HG02981 (cell line): ENCODE results near the gene IGLON5.

Source experiments
- ATAC-seq: cut with Tn5 transposase; IDR thresholded peaks from one replicate; pipeline ENCODE4 v1.9.1; 2021; ENCODE audit warnings: mild to moderate bottlenecking, moderate library complexity; ENCODE audit not compliant: unreplicated experiment

The IGLON5 gene

DNA sequence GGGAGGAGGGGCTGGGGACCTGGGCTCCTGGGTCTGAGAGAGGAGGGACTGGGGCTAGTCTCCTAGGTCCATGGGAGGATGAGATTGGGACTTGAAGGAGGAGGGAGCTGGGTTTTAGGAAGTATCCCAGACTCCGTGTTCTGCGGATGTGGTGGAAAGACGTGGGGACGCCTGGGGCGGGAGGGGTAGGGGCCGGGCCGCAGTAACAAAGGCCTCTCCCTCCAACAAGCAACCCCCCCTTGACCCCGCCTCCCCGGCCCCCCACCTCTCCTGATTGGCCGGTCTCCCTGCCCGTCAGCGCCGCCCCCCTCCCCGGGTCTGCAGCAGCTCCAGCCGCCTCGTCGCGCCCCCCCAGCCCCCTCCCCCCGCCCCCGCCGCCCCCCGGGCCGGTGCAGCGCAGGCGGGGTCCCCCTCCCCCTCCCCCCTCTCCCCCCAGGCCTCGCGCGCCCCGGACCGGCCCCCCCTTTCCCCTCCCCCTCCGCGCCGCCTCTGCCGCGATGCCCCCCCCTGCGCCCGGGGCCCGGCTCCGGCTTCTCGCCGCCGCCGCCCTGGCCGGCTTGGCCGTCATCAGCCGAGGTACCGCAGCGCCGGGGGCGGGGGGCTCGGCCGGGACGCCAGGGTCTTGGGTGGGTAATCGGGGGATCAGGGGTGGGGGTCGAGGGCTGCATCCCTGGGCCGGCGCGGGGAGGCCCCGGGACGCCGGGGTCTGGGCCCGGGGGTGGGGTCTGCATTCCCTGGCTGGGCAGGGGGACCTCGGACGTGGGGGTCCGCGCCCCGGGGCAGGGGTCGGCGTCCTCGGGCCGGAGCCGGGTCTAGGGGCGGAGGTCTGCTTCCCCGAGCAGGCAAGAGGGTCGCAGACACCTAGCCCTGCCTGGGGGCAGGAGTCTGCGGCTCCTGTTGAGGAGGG lies at the start of gene IGLON5:
Gene IGLON5 (plus strand): TSS at position 294 of the 907 bp plus-strand sequence. CDS start 204 bp downstream, at position 498.
- no peak for ATAC-seq

DNA sequence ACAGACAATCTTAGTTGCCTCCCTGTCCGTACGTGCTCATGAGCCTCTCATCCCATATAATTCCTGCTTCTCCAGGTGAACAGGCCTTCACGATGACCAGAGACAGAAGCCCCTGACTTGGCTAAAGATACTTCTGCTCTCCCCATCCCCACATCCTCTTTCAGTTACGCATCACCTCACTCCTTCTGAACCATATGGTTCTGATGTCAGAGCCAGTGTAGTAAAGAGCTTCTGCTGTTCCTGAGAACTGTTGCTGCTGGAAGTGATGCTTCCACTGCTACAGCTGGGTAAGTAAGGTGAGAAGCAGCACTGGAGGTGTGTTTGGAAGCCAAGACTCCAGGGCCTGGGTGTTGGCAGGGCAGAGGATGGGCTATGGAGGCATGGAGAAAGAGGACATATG lies 47.6 kb upstream of the IGLON5 start:
- ATAC-seq, result no peak

DNA sequence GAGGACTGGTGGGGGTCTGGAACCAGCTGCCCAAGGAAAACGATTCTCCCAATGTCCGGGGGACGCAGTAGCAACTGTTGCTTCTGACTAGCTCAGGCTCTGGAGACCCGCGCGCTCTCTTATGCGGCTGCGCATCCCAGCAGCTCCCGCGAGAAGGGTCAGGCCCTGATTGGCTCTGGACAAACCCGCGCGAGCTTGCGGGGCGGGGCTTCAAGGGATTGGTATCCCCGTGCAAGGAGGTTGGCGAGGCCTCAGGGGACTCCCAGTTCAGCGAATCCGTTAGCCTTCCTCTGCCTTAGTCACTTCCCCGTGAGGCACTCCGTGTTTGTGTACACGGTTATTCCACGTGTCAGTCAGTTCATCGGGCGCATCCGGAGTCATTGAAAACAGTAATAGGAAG lies 40.4 kb upstream of the IGLON5 start:
- no peak for ATAC-seq

DNA sequence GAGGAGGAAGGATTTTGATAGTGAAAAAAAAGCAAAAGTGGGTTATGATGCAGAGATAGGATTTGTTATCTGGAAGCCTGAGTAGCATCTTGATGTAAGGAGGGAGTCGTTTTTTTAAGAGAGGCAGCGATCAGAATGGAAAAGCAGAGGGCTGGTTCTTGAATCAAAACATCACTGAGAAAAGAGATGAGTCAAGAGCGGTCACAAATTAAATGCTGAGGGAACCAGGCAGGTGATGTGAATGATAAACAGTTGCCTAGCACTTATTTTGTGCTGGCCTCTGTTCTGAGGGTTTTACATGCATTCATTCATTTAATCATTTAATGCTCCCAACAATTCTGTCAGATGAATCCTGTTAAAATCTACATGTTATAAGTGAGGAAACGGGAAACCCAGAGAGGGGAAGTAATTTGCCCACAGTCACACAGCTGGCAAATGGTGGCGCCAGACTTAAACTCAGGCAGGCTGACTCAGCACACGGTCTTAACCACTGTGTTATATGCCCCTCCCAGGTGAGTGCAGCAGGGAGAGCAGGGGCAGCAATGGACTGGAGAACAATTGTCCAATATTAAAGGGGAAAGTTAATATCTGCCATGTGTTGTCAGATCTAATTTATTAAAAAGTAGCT lies 39.1 kb upstream of the IGLON5 start:
- ATAC-seq, result no peak

DNA sequence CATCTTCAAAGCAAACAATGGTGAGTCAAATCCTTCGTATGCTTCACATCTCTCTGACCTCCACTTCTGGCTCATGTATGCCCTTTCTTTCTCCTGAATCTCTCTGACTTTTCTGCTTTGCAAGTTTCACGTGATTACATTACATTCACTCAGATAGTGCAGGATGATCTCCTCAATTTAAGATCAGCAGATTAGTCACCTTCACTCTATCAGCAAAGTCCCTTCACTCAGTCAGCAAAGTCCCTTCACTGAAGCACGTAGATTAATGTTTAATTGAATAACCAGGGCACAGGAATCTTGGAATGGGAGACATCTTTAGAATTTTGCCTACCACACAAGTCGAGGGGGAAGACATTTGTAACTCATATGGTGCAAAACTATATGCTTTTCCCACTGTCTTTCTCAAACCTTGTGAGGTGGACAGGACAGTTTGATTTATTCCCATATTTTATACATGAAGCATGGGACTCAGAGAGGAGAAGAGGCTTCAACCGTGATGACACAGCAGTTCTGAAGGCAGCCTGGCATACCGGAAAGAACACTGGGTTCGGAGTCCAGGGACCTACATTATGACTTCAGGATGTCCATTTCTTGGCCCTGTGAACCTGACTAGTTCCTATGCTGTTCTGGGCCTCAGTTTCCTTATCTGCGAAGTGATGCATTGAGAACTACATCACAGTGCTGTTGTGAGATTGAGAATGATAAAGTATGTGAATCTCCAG lies 37.2 kb upstream of the IGLON5 start:
- no peak for ATAC-seq

DNA sequence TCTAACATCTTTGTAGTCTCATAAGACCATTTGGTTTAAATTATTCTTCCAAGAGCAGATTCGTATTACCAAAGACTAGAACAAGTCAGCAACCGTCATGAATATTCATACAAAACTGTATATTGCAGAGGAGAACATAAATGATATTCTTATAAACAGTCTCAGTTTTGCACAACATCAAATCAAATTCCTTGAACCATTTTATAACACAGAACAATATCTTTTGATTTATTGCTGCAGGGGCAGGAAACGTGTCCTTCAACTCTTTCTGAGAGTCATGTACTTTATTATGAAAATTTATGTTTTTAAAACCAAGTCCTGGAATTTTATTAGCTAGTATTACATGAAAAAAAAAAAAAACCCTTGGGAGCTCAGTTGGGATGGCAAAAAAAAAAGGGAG lies 34.3 kb upstream of the IGLON5 start:
- ATAC-seq, result no peak

DNA sequence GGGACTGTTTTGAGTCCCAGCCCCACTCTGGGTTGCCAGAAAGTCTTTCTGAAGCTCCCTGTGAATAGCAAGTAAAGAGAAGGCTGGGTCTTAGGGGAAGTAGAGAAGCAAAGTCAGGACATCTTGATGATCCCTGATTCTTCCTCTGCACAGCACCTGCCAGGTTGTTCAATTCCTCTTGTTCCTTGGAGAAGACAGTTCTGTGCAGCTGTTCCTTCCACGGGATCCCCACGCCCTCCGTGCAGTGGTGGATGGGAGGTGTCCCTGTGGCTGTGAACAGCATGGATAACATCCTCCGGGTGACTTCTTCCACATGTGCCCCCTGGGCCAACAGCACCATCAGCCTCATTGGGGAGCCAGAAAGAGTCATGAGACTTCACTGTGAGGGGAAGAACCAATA lies 29.1 kb upstream of the IGLON5 start:
- ATAC-seq, result no peak

DNA sequence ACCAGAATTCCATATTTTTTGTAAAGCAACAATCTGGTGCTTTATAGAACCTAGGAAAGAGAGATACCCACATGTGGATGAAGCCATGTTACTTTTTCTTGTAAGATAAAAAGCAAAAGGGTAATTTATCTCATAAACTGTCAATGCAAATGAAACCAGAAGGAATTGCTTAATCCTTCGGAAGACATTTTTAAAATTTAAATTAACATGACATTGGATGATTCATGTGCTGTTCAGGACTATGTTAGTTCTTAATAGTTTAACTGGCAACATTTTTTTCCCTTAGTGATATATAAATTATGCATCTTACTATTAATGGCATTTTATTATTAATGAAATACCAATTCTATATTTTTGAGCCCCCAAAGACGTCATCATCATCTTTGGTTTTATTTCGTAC lies 25.8 kb upstream of the IGLON5 start:
- no peak for ATAC-seq

DNA sequence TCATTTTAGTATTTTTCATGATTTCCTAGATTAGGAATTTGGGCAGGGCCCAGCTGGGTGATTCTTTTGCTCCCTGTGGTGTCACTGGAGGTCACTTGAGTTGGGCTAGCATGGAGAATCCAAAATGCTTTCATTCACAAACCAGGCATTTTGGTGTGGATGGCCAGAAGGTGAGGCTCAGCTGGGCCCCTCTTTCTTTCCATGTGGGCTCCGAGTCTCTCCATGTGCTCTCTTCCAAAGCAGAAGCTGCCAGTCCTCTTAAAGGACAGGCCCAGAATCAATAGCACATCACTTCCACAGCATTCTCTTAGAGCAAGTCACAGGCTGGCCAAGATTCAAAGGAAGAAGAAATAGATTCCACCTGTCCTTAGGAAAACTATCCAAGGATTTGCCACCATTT lies 21.8 kb upstream of the IGLON5 start:
- ATAC-seq, result no peak

DNA sequence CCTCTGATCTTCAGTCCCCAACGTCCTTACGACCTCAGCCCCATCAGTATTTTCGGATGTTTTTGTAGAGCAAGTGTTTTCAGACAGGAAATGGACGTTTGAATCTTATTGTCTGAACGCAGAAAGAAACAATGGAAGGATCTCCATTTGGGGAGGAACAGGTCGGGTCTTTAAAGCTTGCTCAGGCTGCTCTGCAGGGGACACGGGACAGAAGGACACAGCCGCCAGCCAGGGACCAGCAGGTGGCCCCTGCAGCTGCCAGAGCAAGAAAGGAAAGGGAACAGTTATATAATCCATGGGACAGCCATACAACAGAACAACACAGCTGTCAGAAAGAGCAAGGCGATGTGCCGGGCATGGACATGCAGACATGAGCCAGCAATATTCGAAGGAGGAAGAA lies 18.5 kb upstream of the IGLON5 start:
- no peak for ATAC-seq

DNA sequence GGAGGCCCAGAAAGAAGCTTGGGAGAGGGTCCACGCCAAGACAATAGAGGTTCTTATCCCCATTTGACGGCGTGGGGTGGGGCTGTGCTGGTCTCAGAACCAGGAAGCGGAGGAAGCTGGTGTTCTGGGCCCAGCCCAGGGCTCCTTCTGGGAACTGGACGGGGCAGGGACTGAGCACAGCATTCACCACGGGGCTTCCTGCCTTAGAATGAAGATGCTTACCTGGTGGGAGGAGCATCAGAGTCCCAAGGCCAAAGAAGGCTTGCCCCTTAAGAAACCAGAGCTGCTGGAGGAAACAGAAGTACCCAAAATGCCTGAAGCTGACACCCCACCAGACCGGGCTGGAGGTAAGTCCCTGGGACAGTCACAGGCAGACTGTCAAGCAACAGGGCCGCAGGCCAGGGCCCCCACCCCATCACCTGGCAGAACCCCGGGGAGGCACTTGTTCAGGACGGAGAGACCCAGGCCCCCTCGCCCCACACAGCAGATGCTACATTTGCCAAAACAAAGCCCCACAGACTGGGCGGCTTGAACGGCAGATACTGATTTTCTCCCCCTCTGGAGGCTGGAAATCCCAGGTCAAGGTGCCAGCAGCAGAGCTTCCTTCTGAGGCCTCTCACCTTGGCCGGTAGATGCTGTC lies 17.8 kb upstream of the IGLON5 start:
- ATAC-seq, result no peak

DNA sequence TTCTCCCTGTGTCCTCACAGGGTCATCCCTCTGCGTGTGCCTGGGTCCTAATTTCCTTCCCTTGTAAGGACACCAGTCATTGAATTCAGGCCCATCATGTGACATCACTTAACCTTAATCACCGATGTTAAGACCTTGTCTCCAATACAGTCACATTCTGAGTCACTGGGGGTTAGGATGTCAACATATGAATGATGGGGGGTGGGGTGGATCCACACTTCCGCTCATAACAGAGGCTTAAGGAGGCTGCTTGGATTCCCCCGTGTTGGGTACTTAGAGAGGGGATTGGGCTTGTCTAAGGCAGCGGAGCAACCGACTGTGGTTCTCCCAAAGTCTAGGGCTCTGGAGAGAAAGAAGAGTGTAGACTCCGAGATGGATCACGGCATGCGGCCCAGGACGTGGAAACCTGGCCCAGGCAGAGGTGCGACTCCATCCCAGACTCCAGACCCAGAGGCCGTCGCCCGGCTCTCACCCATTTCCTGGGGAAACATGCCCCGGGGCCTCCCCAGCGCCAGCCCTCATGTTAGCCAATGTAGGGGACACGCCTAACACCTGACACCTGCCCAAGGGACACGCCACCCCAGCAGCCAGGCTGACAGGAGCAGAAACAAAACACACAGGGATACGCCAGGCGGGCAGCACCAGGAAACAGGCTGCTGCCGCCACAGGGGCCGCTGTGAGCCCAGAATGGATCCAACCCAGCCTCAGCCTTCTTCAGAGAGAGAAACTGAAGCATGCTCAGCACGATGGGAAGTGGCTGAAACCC lies 17.1 kb upstream of the IGLON5 start:
- ATAC-seq, result no peak

DNA sequence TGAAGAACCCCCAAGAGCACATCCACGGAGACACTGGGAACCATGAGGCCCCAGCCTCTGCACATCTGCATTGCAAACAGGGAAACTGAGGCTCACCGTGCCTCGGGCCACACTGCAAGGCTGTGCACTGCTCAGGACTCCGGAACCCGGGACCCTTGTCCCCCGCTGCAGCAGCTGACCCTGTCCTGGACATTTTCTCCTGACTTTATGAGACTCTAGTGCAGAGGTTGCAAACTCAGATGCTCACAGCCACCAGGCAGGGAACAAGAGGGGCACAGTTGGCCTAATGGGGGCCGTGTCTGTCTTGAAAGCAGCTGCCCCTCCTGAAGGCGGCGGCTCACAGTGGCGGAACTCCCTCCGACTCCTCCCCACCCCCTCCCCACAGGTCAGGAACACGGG lies 16.5 kb upstream of the IGLON5 start:
- ATAC-seq, result no peak

DNA sequence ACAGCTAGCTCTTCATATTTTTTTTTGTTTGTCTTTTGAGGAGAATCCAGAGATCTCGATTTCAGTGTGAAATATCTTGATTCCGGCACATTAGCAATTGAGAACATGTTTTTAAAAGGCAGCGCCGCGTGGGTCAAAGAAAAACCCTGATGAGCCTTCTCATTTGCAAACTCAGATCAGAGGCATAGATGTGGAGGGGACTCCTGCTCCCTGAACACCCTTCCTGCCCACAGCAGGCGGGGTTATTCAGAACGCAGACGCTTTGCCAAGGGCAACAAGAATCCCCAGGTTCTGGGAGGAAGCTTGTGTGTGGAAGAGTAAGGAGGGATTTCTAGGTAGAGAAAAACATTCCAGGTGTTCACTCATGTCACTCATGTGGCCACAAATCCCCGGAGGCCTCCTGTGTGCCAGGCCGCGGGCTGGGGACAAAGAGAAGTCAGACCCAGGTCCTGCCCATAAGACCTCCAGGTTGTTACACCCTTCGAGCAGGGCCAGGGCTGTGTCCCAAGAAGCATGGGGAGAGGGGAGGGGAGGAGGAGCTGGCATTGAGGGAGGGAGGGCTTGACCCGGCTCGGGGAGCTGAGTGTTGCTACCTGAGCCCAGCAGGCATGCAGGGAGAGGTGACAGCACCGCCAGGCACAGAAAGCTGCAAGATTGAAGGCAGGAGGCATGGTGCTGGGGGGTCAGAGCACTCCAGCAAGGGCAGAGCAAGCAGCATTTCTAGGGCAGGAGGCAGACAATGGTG lies 15.9 kb upstream of the IGLON5 start:
- no peak for ATAC-seq

DNA sequence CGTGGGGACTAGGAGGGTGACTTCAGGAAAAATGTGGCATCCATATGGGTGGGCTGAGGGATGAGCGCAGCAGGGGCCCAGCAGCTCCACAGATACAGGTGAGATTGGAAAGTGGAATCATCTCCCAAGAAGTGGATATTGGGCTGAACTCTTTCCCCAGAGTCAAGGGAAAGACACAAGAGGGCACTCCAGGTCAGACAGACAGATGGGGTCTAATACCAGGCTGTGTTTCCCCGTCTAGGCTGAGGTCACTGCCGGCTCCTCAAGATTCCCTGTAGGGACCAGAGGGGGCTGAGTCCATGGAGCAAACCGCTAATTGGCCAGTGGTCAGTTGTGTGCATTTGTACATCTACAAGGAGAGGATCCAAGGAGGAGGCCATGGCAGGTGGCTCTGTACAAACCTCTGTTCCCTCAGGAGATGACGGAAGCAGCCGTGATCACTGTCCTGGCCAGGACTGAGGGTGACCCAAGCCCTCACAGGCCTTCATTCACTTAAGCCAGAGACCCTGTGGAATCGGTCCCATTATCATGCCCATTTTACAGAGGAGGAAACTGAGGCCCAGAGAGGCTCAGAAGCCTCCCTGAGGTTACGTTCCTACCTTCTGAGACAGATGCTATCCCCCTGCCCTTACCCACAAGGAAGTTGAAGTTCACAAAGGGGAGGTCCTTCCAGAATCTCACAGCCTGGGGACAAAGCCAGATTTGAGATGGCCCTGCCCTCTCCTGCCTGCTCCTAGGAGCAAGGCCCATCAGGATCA lies 14.9 kb upstream of the IGLON5 start:
- no peak for ATAC-seq

DNA sequence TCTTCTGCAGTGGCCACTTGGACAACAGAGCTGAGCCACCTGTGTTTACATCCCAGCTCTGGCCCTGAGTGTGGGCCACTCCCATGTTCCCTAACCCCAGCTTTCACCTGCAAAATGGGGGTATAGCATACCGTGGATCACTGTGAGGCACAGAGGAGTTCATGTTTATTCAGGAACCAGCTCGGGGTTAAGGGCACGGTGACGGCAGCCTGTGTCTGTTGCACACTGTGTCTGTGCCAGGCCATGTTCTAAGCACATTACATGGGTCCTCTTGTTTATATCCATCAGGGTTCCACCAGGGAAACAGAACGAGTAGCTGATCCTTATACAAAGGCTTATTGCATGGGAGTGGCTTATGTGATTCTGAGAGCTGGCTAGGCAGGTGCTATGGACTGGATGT lies 14.0 kb upstream of the IGLON5 start:
- no peak for ATAC-seq

DNA sequence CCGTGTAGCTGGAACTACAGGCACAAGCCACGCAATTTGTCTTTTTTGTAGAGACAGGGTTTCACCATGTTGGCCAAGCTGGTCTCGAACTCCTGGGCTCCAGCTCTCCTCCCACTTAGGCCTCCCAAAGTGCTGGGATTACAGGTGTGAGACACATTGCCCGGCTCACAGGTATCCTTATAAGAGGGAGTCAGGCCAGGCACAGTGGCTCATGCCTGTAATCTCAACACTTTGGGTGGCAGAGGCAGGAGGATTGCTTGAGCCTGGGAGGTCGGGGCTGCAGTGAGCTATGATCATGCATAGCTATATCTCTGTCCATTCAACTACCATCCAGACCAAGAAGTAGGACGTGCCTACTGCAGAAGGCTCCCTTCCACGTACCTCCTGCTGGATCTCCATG lies 10.2 kb upstream of the IGLON5 start:
- no peak for ATAC-seq

DNA sequence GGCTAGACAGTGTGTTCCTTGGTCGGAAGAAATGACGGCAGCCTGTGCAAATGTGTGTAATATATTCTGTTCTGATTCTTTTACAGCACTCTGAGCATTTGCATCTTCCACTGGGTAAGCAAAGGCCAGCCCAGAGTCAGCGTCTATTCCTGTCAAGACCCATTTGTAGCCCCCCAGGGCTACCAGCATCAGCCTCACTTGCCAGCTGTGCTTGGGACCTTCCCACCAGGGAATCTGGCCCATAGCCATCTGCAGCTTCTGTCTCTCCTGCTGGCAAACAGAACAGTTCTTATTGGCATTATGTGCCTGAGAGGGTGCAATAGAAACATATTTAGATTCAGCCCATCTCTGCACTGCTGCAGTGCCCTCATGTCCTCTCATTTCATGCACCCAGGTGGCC lies 6.0 kb upstream of the IGLON5 start:
- no peak for ATAC-seq

DNA sequence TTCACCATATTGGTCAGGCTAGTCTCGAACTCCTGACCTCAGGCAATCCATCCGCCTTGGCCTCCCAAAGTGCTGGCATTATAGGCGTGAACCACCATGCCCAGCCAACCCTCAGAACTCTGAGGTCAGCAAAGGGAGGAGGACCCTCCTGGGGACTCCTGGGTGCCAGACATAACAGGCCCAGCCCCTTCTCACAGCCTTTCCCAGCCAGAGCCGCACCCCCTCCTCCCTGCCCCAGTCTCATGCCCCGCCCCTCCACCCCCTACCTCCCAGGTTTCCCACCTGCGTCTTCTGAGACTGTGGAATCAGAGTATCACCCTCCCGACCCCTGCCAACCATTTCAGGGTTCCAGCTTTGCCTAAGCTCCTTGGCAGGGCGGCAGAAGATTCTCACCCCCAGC lies 5.2 kb downstream of the IGLON5 start:
- ATAC-seq, result no peak
